Fibroblast of skin of scalp (primary cell): Measurements from ENCODE around the gene COL4A2.
"Not testable (repeated sequence)": the region's sequence is repeated elsewhere in the genome, so short reads cannot be mapped to it uniquely, and the experiment has no call there.

Experiments used
- DNase-seq: peaks from one replicate; pipeline ENCODE4 v3.0.0-alpha.2; 2013

The COL4A2 gene

DNA sequence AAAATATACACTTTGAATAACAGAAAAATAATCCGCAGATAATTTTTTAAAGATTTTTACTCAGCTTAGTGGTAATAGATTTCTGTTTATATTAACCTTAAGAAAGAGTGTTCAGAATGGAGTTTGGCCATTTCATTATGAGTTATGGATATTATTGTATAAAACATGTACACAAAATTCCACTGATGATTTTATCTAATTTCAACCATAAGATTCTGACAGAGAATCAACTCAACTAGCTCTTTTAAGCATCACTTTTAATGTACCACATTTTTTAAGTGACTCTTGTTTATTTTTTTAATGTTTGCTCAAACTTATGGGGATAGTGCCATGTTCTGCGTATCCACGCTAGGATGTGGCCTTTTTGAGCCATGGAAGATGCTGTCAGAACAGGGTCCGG, 75.7 kb downstream of the COL4A2 start:
- DNase-seq = no peak

DNA sequence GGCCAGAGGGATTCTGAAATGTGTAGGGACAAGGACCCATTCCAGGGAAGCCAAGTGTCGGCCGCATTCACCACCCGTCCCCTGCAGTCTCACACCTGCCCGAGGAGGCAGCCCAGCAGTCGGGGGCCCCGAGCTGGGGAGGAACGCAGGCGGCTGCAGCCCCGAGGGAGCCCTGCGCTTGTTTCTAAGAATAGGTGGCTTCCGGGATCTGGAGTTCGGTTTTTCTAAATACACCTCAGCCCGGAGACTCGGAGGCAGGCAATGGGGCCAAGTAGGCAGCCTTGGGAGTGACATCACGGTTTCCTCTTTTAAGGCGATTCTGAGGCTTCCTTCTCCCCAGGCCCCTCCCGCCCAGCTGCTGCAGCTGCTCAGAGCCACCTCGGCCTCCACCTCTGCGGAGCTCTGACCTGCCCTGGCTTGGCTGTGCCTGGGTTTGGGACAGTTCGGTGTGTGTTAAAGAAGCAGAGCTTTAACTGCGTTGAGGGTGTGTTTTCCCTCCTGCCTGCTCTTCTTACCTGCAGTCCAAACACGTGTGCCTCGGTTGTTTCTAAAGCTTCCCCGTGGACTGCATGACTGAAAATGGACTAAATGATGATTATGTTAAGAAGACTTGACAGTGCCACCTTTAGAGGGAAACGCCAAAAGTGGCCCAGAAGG, 80.5 kb downstream of the COL4A2 start:
- peak; percentile 58 for DNase-seq

DNA sequence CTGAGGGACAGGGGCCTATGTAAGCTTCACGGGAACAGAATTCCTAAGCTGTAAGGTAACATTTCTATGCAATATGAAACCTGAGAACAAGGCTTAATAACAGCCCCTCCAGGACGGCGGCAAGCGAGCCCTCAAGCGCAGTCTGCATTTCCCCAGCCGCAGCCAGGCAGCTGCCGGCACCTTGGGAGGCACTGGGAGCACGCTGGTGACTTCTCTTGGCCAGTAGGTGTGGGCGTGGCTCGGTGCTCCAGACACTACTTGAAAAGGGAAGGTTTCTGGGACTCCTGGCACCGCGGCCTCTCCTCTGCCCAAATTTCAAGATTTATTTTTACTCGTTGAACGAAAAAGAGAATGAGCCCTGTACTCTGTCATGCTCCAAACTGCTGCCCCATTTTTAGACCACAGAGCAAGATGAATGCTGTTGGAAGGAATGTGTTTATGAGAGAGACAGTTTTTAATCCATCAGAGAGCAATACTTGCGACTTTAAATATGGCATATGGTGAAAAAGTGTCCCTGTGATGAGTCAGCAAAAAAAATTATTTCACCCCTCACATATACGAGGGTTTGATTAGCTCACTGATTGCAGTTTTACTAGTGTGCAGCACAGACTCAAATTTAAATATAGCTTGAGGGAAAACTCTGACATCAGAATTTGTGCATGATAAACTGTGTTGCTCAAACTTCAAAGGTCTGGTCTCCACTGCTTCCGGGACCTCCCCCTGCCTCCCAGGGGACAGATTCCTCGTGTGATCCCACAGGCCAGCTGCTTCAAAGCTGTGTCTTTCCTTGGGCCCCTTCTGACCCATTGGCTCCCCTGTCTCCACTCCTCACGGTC, 81.2 kb downstream of the COL4A2 start:
- peak; percentile 94 for DNase-seq

- DNase-seq = peak; percentile 96
Observed at GRCh38 chr13:110390567-110390966, 83.5 kb downstream of the COL4A2 start.

GRCh38 chr13:110391273-110391672, 84.2 kb downstream of the COL4A2 start:
- DNase-seq = peak; percentile 68

DNA sequence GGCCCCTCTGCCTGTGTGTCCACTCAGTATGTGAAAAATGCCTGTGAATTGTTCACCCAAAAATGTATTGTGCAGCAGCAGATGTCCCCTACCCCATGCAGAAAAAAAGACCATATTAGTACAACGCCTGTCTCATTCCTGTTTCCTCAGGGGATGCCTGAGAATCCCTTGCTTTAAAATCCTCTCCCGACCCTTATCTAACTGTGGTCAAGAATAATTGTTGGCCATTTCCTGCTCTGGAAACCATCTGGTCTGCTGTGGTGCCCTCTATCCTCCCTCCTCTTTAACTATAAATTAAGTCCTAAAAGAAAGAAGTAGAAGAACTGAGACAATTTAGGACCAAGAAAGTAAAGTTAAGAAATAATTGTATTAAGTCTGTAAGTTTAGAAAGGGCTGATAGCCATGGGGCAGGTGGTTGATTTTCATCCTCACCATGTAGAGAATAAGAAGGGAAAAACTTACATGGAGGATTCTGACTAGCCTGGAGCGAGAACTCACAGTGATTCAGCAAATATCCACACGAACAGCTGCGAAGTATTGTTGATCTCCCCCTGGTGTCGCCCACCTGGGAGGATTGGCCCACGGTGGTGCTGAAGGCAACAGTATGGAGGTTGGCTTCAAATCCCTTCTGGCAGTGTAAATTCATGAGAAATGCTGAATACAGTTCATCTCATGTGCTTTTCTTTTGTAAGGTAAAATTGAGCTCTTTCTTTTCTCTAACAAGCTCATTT, 85.6 kb downstream of the COL4A2 start:
- peak; percentile 94 for DNase-seq

DNA sequence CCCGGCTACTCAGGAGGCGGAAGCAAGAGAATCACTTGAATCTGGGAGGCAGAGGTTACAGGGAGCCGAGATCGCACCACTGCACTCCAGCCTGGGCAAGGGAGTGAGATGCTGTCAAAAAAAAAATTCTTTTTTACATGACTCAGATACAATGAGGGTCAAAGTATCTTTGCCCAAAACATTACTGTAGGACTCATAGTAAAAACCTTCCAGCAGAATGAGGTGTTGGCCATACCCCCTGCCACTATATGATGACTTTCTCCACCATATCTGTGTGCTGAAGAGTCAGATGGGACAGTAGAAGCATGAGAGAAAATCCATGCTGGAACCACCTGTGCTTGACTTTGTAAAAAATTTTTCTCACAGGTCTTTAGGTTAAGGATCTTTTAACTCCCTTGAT, 86.7 kb downstream of the COL4A2 start:
- no peak for DNase-seq

DNA sequence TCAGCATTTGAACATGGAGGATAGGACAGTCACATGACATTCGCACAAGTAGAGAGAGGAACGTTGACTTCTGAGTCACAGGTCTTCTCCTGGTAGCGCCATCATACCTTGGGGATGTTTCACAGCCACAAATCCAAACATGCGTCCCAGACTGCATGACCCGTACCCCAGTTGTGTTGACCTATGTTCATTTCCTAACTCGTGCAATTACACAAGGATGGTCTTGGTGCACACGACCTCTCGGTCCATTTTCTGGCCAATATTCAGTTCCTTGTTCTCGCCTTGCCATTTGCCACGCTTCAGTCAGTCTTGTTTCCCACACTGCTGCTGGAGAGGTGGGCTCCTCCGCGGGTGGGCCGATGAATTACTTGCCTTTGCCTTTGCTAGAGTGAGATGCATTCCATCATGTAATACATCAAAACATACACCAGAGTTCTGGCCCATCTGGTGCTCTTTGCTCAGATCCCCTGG, 87.3 kb downstream of the COL4A2 start:
- peak; percentile 66 for DNase-seq

DNA sequence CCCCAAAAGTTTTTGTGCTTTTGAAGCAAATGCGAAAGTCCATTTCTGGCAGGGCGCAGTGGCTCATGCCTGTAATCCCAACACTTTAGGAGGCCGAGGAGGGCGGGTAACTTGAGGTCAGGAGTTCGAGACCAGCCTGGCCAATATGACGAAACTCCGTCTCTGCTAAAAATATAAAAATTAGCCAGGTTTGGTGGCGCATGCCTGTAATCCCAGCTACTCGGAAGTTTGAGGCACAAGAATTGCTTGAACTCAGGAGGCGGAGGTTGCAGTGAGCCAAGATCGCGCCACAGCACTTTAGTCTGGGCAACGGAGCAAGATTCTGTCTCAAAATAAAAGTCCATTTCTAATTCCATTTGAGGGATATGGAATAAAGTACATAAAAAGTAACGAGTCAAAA, 88.5 kb downstream of the COL4A2 start:
- not testable (repeated sequence) for DNase-seq

GRCh38 chr13:110396476-110396875, 89.4 kb downstream of the COL4A2 start:
- no peak for DNase-seq

GRCh38 chr13:110396913-110397381, 89.9 kb downstream of the COL4A2 start:
- DNase-seq = peak; percentile 99

- peak; percentile 56 for DNase-seq
Observed at GRCh38 chr13:110397436-110398115, 90.5 kb downstream of the COL4A2 start.

DNA sequence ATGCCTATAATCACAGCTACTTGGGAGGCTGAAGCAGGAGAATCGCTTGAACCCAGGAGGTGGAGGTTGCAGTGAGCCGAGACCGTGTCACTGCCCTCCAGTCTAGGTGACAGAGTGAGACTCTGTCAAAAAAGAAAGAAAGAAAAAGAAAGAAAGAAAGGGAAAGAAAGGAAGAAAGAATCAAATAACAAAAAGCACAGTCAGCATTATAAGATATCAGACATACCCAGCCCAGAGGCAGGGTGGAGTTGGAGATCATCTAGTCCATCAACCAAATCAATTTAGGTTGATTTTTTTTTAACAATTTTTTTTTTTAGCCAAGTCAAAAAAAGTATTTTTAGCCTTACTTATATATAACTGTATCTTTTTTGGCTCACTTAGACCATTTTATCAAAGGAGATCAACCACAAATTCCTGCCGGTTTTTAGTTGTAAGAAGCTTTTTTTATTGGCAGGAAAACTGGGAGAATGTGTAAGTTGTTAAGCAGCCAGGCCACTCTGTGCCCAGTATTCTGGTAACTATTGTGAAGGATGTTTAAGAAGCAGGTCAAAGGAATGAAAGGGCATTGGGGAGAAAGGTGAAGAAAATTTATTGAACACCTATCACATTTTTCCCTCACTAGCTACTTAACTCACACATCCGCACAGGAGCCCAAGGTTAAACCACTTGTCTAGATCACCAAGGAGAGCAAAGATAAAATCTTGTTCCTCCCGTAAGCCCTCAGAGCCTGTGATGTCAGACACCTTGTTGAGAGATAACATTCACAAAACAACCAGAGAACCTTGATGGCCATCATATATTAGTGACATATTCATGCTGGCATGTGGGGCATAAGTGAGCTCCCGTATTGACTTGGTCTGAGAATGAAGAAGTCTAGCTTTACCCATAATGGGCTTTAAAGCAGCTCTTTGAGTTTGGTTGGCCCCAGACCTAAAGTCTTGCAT, 91.8 kb downstream of the COL4A2 start:
- peak; percentile 71 for DNase-seq

GRCh38 chr13:110399801-110400200, 92.7 kb downstream of the COL4A2 start:
- DNase-seq = no peak

GRCh38 chr13:110400786-110401533, 93.9 kb downstream of the COL4A2 start:
- peak; percentile 87 for DNase-seq

- DNase-seq = no peak
Observed at GRCh38 chr13:110402299-110403069, 95.4 kb downstream of the COL4A2 start.

- peak; percentile 96 for DNase-seq
Observed at GRCh38 chr13:110403315-110403714, 96.2 kb downstream of the COL4A2 start.

- DNase-seq = peak; percentile 59
Observed at GRCh38 chr13:110403721-110404120, 96.6 kb downstream of the COL4A2 start.

DNA sequence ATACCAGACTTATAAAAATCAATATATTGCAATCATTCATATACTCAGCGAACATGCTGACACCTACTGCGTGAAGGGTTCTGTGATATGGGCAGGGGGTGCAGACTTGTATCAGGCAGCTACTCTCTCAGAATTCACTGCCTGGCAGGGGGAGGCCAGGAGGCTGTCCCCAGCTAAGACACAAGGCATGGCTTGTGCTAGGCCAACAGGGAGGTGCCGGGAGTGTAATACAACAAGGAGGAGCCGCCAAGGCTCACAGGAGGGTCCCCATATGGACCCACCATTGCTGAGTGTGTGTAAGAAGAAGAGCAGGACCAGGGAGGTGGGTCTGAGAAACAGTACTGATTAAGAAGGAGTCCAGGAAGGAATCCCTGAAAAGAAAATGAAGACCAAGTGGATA, 97.2 kb downstream of the COL4A2 start:
- no peak for DNase-seq
